MCF 10A (cell line): Measurements from ENCODE around the gene PTPRN2. TPM values are rescaled to one million over a fixed set of nuclear protein-coding genes. Genes with fewer than 3 reads are reported as not detected.

Source experiments
- BruUV-seq: library from RNA; stranded (reverse); fragments of 400-500 nt; replicated peaks from 2 replicates; lab custom pipeline; 2021; lab: Mats Ljungman, UMichigan
- CTCF ChIA-PET: fragments of 300-600 bp; sonication (Branson Sonifier 250); formaldehyde crosslinking; extraction: SDS; loops from one replicate; lab custom pipeline; 2021; ENCODE audit warnings: antibody characterized with exemption, inconsistent platforms; lab: Yijun Ruan, JAX
- POLR2A ChIA-PET: fragments of 300-600, 350-650 bp; sonication (Branson Sonifier 250); formaldehyde crosslinking; extraction: SDS; loops from one replicate; lab custom pipeline; 2020; ENCODE audit warnings: antibody characterized with exemption, inconsistent platforms; lab: Yijun Ruan, JAX
- DNase-seq: peaks from one replicate; pipeline ENCODE4 v3.0.0-alpha.2; 2018; ENCODE audit not compliant: unreplicated experiment
- H3K27ac Mint-ChIP-seq: one replicate; pipeline ENCODE4 v1.8.0; 2022; ENCODE audit warnings: mild to moderate bottlenecking, low read depth, mixed read lengths; ENCODE audit not compliant: unreplicated experiment
- H3K27me3 Mint-ChIP-seq: one replicate; pipeline ENCODE4 v1.8.0; 2022; ENCODE audit warnings: mixed read lengths; ENCODE audit not compliant: insufficient read depth, unreplicated experiment
- H3K36me3 Mint-ChIP-seq: one replicate; pipeline ENCODE4 v1.8.0; 2022; ENCODE audit warnings: mild to moderate bottlenecking, moderate library complexity, mixed read lengths; ENCODE audit not compliant: insufficient read depth, unreplicated experiment
- H3K4me1 Mint-ChIP-seq: one replicate; pipeline ENCODE4 v1.8.0; 2022; ENCODE audit warnings: mixed read lengths; ENCODE audit not compliant: insufficient read depth, unreplicated experiment
- H3K4me3 Mint-ChIP-seq: one replicate; pipeline ENCODE4 v1.8.0; 2022; ENCODE audit warnings: mild to moderate bottlenecking, moderate library complexity, mixed read lengths; ENCODE audit not compliant: unreplicated experiment
- H3K9me3 Mint-ChIP-seq: one replicate; pipeline ENCODE4 v1.8.0; 2022; ENCODE audit warnings: mixed read lengths; ENCODE audit not compliant: unreplicated experiment
- CTCF ChIP-seq: fragments of 200-600 bp; IDR thresholded peaks from one replicate; pipeline ENCODE4 v1.8.0; 2022; ENCODE audit warnings: antibody characterized with exemption, mild to moderate bottlenecking; ENCODE audit not compliant: unreplicated experiment
- intact Hi-C: fragments of 100-400 bp; cut with micrococcal nuclease; formaldehyde crosslinking; loops from 2 replicates; pipeline ENCODE4 v1.14.1; 2022
- total RNA-seq: library from RNA; stranded (reverse); gene quantifications from 2 replicates; pipeline ENCODE4 v1.2.3, GENCODE V29; 2022

PTPRN2 gene
- total RNA-seq, 1 experiment from 2014 or later, result 4.5 TPM

GRCh38 chr7:158113321-158114025 is 474.1 kb downstream of the PTPRN2 start:
- CTCF ChIA-PET, result no interaction called here
- POLR2A ChIA-PET, result no interaction called here
- intact Hi-C loops, result no loop called here
- Mint-ChIP-seq H3K36me3 (peaks cover 4% of the 10 kb centered on the region), H3K9me3 (peaks cover 44% of the 10 kb centered on the region), H3K4me1 (no peaks in the 10 kb centered on the region), H3K27me3 (no peaks in the 10 kb centered on the region), H3K4me3 (no peak overlapping the region), H3K27ac (no peak overlapping the region)
- TF ChIP-seq CTCF, result no peak
- BruUV-seq, result no TSS peak
- DNase-seq, result no peak

- peaks cover 44% of the 10 kb centered on the region for H3K9me3 Mint-ChIP-seq
- H3K4me1 Mint-ChIP-seq, result no peaks in the 10 kb centered on the region
- no peak overlapping the region for H3K4me3 Mint-ChIP-seq
- no peaks in the 10 kb centered on the region for H3K27me3 Mint-ChIP-seq
- H3K36me3 Mint-ChIP-seq, result peaks cover 4% of the 10 kb centered on the region
- no peak overlapping the region for H3K27ac Mint-ChIP-seq
- ChIA-PET CTCF (no interaction called here), POLR2A (no interaction called here)
- no peak for TF ChIP-seq CTCF
- no peak for DNase-seq
- intact Hi-C loops, result no loop called here
- BruUV-seq, result no TSS peak
These were observed 474.9 kb downstream of the PTPRN2 start for GRCh38 chr7:158112571-158113320.

GRCh38 chr7:158111906-158112570 is 475.6 kb downstream of the PTPRN2 start:
- no peak for TF ChIP-seq CTCF
- BruUV-seq, result no TSS peak
- POLR2A ChIA-PET, result no interaction called here
- Mint-ChIP-seq H3K36me3 (peaks cover 4% of the 10 kb centered on the region), H3K27me3 (no peaks in the 10 kb centered on the region), H3K27ac (no peak overlapping the region), H3K9me3 (peaks cover 39% of the 10 kb centered on the region), H3K4me3 (no peak overlapping the region), H3K4me1 (no peaks in the 10 kb centered on the region)
- CTCF ChIA-PET, result no interaction called here
- intact Hi-C loops, result no loop called here
- no peak for DNase-seq

- no peaks in the 10 kb centered on the region for H3K27me3 Mint-ChIP-seq
- no peak overlapping the region for H3K4me3 Mint-ChIP-seq
- peaks cover 4% of the 10 kb centered on the region for H3K36me3 Mint-ChIP-seq
- POLR2A ChIA-PET, result no interaction called here
- peaks cover 33% of the 10 kb centered on the region for H3K9me3 Mint-ChIP-seq
- CTCF ChIA-PET, result interaction anchor here (0.6 kb wide), 1 partner anchor 51 kb away, joined by 4 read pairs; no protein-coding TSS in a partner anchor
- H3K4me1 Mint-ChIP-seq, result no peaks in the 10 kb centered on the region
- TF ChIP-seq CTCF, result no peak
- BruUV-seq, result no TSS peak
- DNase-seq, result no peak
- H3K27ac Mint-ChIP-seq, result no peak overlapping the region
- intact Hi-C loops, result no loop called here
These were observed 476.4 kb downstream of the PTPRN2 start for GRCh38 chr7:158111049-158111751.
